Effector memory CD8-positive, alpha-beta T cell (primary cell): ENCODE results near the gene SDE2.
"Not testable (repeated sequence)": the region's sequence is repeated elsewhere in the genome, so short reads cannot be mapped to it uniquely, and the experiment has no call there.

Experiments
- ATAC-seq: fragments of 150-1000 bp; cut with Tn5 transposase; replicated peaks from 2 replicates; pipeline ENCODE4 v1.10.0; 2021; ENCODE audit warnings: mild to moderate bottlenecking, moderate library complexity
- DNase-seq, 3 experiments: peaks; one replicate each; pipeline ENCODE4 v3.0.0; 2021
- H3K27ac Mint-ChIP-seq, 2 donors: one replicate each; pipeline ENCODE4 v1.8.0; 2022; ENCODE audit warnings: mild to moderate bottlenecking in 2 of 2, mixed read lengths in 2 of 2, moderate library complexity in 2 of 2
- H3K27me3 Mint-ChIP-seq, 2 donors: one replicate each; pipeline ENCODE4 v1.8.0; 2022; ENCODE audit warnings: mixed read lengths in 2 of 2
- H3K36me3 Mint-ChIP-seq: one replicate; pipeline ENCODE4 v1.8.0; 2022; ENCODE audit warnings: mild to moderate bottlenecking, moderate library complexity, mixed read lengths; ENCODE audit not compliant: insufficient read depth
- H3K4me1 Mint-ChIP-seq, 2 donors: one replicate each; pipeline ENCODE4 v1.8.0; 2022; ENCODE audit warnings: low read depth in 2 of 2, mixed read lengths in 2 of 2
- H3K4me3 Mint-ChIP-seq, 2 donors: one replicate each; pipeline ENCODE4 v1.8.0; 2022; ENCODE audit warnings: mild to moderate bottlenecking in 2 of 2, mixed read lengths in 2 of 2, moderate library complexity in 2 of 2
- H3K9me3 Mint-ChIP-seq, 2 donors: one replicate each; pipeline ENCODE4 v1.8.0; 2022; ENCODE audit warnings: mixed read lengths in 2 of 2

SDE2 gene

GRCh38 chr1:225940385-225941151 lies 58.6 kb downstream of the SDE2 start:
- H3K4me3 Mint-ChIP-seq = no peak overlapping the region
- H3K27ac Mint-ChIP-seq = no peak overlapping the region
- no peaks in the 10 kb centered on the region for H3K9me3 Mint-ChIP-seq
- peaks cover 13% of the 10 kb centered on the region in 2 donors for H3K4me1 Mint-ChIP-seq
- DNase-seq (no peak), ATAC-seq (no peak)
- peaks cover 0 to 8% of the 10 kb centered on the region in 2 donors for H3K27me3 Mint-ChIP-seq
- peaks cover 6% of the 10 kb centered on the region for H3K36me3 Mint-ChIP-seq

DNA sequence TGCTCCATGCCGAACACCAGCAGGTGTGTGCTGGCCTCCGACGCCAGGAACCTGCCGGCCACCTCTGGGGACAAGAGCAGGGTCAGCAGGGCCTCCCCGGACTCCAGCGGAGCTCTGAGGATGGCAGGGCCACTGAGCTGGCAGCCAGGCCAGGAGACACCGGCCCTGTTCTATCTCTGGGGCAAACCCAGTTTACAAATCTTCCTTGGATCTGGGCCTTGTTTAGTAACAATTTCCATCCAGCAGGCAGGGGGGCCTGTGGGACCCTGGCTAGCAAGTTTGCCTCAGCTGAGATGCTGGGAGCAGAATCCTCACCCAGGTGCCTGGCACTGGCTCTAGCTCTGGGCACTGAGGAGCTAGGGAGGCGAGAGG lies 59.2 kb downstream of the SDE2 start:
- not testable (repeated sequence) for DNase-seq, H3K27me3 Mint-ChIP-seq, H3K36me3 Mint-ChIP-seq, H3K4me3 Mint-ChIP-seq, H3K4me1 Mint-ChIP-seq, H3K9me3 Mint-ChIP-seq, ATAC-seq, H3K27ac Mint-ChIP-seq

DNA sequence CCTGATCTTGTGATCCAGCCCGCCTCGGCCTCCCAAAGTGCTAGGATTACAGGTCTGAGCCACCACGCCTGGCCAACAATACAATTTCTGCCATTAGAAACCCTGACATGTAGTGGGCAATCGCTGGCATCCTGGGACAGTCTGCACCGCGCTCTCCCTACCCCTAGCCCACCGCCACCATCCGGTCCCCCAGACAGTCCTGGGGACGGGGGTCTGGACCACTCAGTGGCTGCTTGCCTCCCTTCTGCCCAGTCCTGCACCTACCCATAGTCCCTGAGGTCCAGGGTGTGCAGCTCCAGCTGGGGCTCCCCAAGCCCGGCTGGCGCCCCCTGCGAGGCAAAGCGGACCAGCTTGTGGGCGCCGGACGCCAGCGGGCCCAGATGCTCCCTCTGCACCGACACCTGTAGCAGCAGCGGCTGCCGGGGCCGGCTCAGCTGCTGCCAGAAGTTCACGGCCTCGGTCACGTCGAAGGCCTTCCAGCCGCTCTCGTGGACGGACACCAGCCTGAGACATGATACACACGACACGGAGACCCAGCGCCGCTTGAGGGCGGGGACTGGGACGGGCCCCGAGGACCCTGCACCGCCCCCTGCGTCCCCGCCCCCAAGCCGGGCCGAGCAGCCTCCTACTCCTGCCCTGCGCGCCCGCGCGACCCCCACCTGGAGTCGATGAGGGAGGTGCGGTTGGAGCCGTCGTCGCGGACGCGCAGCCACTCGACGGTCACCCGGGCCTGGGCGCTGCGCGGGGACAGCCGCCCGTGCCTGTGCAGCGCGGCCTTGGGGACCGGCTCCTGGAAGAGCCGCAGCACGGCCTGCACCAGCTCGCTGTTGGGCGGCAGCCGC lies 59.8 kb downstream of the SDE2 start:
- DNase-seq, H3K36me3 Mint-ChIP-seq, H3K27ac Mint-ChIP-seq, ATAC-seq, H3K27me3 Mint-ChIP-seq, H3K4me3 Mint-ChIP-seq, H3K9me3 Mint-ChIP-seq, H3K4me1 Mint-ChIP-seq: not testable (repeated sequence)

GRCh38 chr1:225937048-225937968 lies 61.8 kb downstream of the SDE2 start:
- Mint-ChIP-seq H3K9me3 (no peaks in the 10 kb centered on the region), H3K4me1 (peaks cover 0 to 4% of the 10 kb centered on the region in 2 donors), H3K4me3 (no peak overlapping the region), H3K27me3 (peaks cover 0 to 8% of the 10 kb centered on the region in 2 donors), H3K27ac (no peak overlapping the region), H3K36me3 (peaks cover 6% of the 10 kb centered on the region)
- DNase-seq (no peak), ATAC-seq (no peak)

GRCh38 chr1:225936523-225936922 lies 62.6 kb downstream of the SDE2 start:
- DNase-seq = no peak
- H3K4me1 Mint-ChIP-seq = peaks cover 0 to 4% of the 10 kb centered on the region in 2 donors

DNA sequence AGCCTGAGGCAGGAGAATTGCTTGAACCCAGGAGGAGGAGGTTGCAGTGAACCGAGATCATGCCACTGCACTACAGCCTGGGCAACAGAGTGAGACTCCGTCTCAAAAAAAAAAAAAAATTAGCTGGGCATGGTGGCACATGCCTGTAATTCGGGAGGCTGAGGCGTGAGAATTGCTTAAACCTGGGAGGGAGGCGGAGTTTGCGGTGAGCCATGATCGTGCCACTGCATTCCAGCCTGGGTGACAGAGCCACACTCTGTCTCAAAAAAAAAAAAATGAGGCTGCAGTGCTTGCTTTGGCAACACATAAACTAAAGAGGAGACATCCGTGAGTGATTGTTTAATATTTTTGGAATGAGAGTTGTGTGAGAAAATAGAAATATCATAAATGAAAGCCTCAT lies 63.1 kb downstream of the SDE2 start:
- H3K27me3 Mint-ChIP-seq, H3K4me1 Mint-ChIP-seq, H3K36me3 Mint-ChIP-seq, H3K4me3 Mint-ChIP-seq, H3K9me3 Mint-ChIP-seq, H3K27ac Mint-ChIP-seq, ATAC-seq, DNase-seq: not testable (repeated sequence)

More at GRCh38 chr1:225936523-225936922, 62.6 kb downstream of the SDE2 start:
- Mint-ChIP-seq H3K36me3 (peaks cover 6% of the 10 kb centered on the region), H3K27ac (no peak overlapping the region), H3K27me3 (peaks cover 0 to 8% of the 10 kb centered on the region in 2 donors), H3K4me3 (no peak overlapping the region), H3K9me3 (no peaks in the 10 kb centered on the region)
- ATAC-seq = no peak

DNA sequence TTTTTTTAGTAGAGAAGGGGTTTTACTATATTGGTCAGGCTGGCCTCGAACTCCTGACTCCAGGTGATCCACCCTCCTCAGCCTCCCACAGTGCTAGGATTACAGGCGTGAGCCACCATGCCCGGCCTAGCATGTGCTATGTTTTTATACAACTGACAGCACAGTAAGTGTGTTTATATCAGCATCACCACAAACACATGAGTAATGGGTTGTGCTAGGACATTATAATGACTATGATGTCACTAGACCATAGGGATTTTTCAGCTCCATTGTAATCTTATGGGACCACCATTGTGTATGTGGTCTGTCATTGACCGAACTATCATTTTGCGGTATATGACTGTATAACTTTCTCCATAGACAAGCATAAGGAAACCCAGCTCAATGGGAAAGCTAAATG lies 64.4 kb downstream of the SDE2 start:
- Mint-ChIP-seq H3K27me3 (no peaks in the 10 kb centered on the region), H3K9me3 (no peaks in the 10 kb centered on the region), H3K4me1 (peaks cover 0 to 4% of the 10 kb centered on the region in 2 donors), H3K27ac (no peak overlapping the region), H3K36me3 (peaks cover 6% of the 10 kb centered on the region), H3K4me3 (no peak overlapping the region)
- DNase-seq (no peak), ATAC-seq (no peak)

- Mint-ChIP-seq H3K4me1 (peaks cover 0 to 3% of the 10 kb centered on the region in 2 donors), H3K4me3 (no peak overlapping the region), H3K27me3 (no peaks in the 10 kb centered on the region), H3K36me3 (peaks cover 2% of the 10 kb centered on the region), H3K9me3 (no peaks in the 10 kb centered on the region), H3K27ac (no peak overlapping the region)
- DNase-seq (no peak), ATAC-seq (no peak)
Observed at GRCh38 chr1:225933072-225933471, 66.1 kb downstream of the SDE2 start.
